ENCODE measurements around the gene DNAH2.
A peak's percentile ranks its signal among the peaks of the same experiment; 100 is the strongest.

The DNAH2 gene

DNA sequence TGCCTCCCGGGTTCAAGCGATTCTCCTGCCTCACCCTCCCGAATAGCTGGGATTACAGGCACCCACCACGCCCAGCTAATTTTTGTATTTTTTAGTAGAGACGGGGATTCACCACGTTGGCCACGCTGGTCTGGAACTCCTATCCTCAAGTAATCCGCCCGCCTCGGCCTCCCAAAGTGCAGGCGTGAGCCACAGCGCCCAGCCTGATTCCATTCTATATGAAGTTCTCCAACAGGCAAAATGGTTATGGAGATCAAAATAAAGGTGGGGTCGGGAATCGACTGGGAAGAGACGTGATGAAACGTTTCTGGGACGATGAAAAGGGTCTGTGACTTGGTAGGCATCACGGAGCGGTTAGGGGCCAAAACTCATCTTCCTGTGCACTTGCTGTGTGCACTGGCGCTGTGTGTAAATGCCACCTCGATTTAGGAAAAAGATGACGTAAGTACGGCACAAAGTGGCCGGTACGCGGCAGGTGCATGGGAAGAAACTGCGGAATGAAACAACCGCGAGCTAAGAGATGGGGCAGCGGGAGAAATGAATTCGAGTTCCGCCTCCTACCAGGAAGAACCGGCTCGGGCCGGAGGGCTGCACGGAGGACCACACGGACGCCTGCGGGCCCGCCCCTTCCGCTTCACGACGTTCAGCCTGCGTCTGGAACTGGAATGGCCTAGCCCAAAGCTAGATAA, 31.9 kb upstream of the DNAH2 start:
- TF ChIP-seq EZH2 (IDR thresholded peaks at IDR 0.05) = no peak
- no peak for TF ChIP-seq POLR2AphosphoS5 (IDR thresholded peaks at IDR 0.05; ENCODE audit: borderline replicate concordance, low read depth, low read length)
- TF ChIP-seq FOXP2 (optimal IDR thresholded peaks at IDR 0.05; ENCODE audit: control extremely low read depth, extremely low read length, insufficient read depth) = no peak
- DNase-seq (ENCODE audit: low read depth, low spot score) = peak; percentile 40
- Histone ChIP-seq H3K9ac (ENCODE audit: insufficient read length) (peak overlapping the region; percentile 98), H3K36me3 (ENCODE audit: insufficient read depth, low read length) (peaks cover 17% of the 10 kb centered on the region), H3K27ac (peak overlapping the region; percentile 99), H3K9me3 (ENCODE audit: low read depth, low read length) (no peaks in the 10 kb centered on the region), H3K4me3 (peak overlapping the region; percentile 96)

- H3K9ac ChIP-seq (ENCODE audit: insufficient read length) = peak overlapping the region; percentile 98
- DNase-seq (ENCODE audit: low read depth, low spot score) = peak; percentile 57
- H3K27ac ChIP-seq = peak overlapping the region; percentile 99
- H3K36me3 ChIP-seq (ENCODE audit: insufficient read depth, low read length) = peaks cover 17% of the 10 kb centered on the region
- H3K4me3 ChIP-seq = peak overlapping the region; percentile 96
- TF ChIP-seq POLR2AphosphoS5 (IDR thresholded peaks at IDR 0.05; ENCODE audit: borderline replicate concordance, low read depth, low read length) (peak; percentile 55), EZH2 (IDR thresholded peaks at IDR 0.05) (no peak), FOXP2 (optimal IDR thresholded peaks at IDR 0.05; ENCODE audit: control extremely low read depth, extremely low read length, insufficient read depth) (no peak)
- no peaks in the 10 kb centered on the region for H3K9me3 ChIP-seq (ENCODE audit: low read depth, low read length)
Measured at GRCh38 chr17:7686222-7687071, 31.1 kb upstream of the DNAH2 start.

- H3K4me3 ChIP-seq = peak within 1 kb of the TSS; percentile 96
- peak; percentile 93 for TF ChIP-seq POLR2AphosphoS5 (IDR thresholded peaks at IDR 0.05; ENCODE audit: borderline replicate concordance, low read depth, low read length)
- TF ChIP-seq FOXP2 (optimal IDR thresholded peaks at IDR 0.05; ENCODE audit: control extremely low read depth, extremely low read length, insufficient read depth) = no peak
- no peak for TF ChIP-seq EZH2 (IDR thresholded peaks at IDR 0.05)
- peaks cover 17% of the 10 kb centered on the region for H3K36me3 ChIP-seq (ENCODE audit: insufficient read depth, low read length)
- peak within 1 kb of the TSS; percentile 98 for H3K9ac ChIP-seq (ENCODE audit: insufficient read length)
- peak; percentile 68 for DNase-seq (ENCODE audit: low read depth, low spot score)
- peak within 1 kb of the TSS; percentile 99 for H3K27ac ChIP-seq
- no peaks in the 10 kb centered on the region for H3K9me3 ChIP-seq (ENCODE audit: low read depth, low read length)
Measured at GRCh38 chr17:7687072-7687907, 30.3 kb upstream of the DNAH2 start, which contains the start of gene TP53. Gene TP53, minus strand, starts transcription at chr17:7687490. Its CDS starts 10,896 bp downstream, at chr17:7676594.

DNA sequence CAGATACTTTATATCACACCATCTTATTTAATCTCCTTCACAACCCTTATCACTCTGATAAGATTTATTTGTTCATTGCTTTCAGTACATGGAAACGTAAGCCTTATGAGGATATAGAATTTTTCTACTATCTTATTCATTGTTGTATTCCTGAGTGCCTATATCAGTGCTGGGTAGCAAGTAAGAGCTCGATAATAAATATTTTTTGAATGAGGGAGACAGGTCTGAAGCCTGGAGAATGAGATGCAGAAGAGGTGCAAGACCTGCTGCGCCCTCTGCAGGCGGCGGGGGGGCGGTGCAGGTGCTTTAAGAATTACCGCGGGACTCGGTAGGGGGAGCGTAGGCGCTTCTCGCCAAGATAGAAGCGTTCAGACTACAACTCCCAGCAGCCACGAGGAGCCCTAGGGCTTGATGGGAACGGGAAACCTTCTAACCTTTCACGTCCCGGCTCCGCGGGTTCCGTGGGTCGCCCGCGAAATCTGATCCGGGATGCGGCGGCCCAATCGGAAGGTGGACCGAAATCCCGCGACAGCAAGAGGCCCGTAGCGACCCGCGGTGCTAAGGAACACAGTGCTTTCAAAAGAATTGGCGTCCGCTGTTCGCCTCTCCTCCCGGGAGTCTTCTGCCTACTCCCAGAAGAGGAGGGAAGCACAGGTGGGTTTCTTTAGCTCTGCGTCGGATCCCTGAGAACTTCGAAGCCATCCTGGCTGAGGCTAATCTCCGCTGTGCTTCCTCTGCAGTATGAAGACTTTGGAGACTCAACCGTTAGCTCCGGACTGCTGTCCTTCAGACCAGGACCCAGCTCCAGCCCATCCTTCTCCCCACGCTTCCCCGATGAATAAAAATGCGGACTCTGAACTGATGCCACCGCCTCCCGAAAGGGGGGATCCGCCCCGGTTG, 29.4 kb upstream of the DNAH2 start, which contains the start of gene WRAP53:
Gene WRAP53 (plus strand): TSS at position 570 of the 900 bp plus-strand sequence. CDS start 172 bp downstream, at position 742.
- peak; percentile 77; the same call in 1 of the 2 replicates for TF ChIP-seq POLR2AphosphoS5 (IDR thresholded peaks at IDR 0.05; ENCODE audit: borderline replicate concordance, low read depth, low read length)
- no peak for TF ChIP-seq EZH2 (IDR thresholded peaks at IDR 0.05)
- peak; percentile 39 for TF ChIP-seq FOXP2 (optimal IDR thresholded peaks at IDR 0.05; ENCODE audit: control extremely low read depth, extremely low read length, insufficient read depth)
- peaks cover 14% of the 10 kb centered on the region for H3K36me3 ChIP-seq (ENCODE audit: insufficient read depth, low read length)
- no peaks in the 10 kb centered on the region for H3K9me3 ChIP-seq (ENCODE audit: low read depth, low read length)
- H3K4me3 ChIP-seq = peak within 1 kb of the TSS; percentile 96
- DNase-seq (ENCODE audit: low read depth, low spot score) = peak; percentile 75
- peak within 1 kb of the TSS; percentile 99 for H3K27ac ChIP-seq
- peak within 1 kb of the TSS; percentile 98 for H3K9ac ChIP-seq (ENCODE audit: insufficient read length)

- H3K4me3 ChIP-seq = peak overlapping the region; percentile 96
- H3K9ac ChIP-seq (ENCODE audit: insufficient read length) = peak overlapping the region; percentile 98
- DNase-seq (ENCODE audit: low read depth, low spot score) = no peak
- no peaks in the 10 kb centered on the region for H3K9me3 ChIP-seq (ENCODE audit: low read depth, low read length)
- H3K27ac ChIP-seq = peak overlapping the region; percentile 70; the same call in 1 of the 2 replicates
- TF ChIP-seq EZH2 (IDR thresholded peaks at IDR 0.05) = no peak
- H3K36me3 ChIP-seq (ENCODE audit: insufficient read depth, low read length) = peaks cover 14% of the 10 kb centered on the region
Measured at GRCh38 chr17:7688808-7689316, 28.7 kb upstream of the DNAH2 start.

DNA sequence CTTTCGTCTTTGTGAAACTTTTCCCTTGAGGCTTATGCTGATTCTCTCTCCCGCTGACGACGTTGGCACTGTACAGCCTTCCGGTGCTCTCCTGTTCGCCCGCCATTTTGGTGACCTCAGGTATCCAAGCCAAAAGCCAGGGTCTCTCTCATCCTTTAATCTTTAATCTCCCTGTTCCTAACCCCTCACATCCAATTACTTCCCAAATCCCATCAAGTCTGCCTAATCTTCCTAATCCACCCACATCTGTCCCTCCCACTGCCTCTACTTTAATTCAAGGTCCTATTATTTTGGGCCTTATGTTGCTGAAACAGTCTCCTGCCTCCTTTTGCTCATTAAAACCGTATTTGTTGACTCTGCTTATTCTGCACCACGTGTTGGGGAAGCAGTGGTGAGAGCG, 22.0 kb upstream of the DNAH2 start:
- H3K36me3 ChIP-seq (ENCODE audit: insufficient read depth, low read length) = no peaks in the 10 kb centered on the region
- no peak overlapping the region for H3K27ac ChIP-seq
- no peak overlapping the region for H3K4me3 ChIP-seq
- H3K9me3 ChIP-seq (ENCODE audit: low read depth, low read length) = no peaks in the 10 kb centered on the region
- H3K9ac ChIP-seq (ENCODE audit: insufficient read length) = no peak overlapping the region
- TF ChIP-seq FOXP2 (optimal IDR thresholded peaks at IDR 0.05; ENCODE audit: control extremely low read depth, extremely low read length, insufficient read depth) (no peak), EZH2 (IDR thresholded peaks at IDR 0.05) (no peak), POLR2AphosphoS5 (IDR thresholded peaks at IDR 0.05; ENCODE audit: borderline replicate concordance, low read depth, low read length) (no peak)
- DNase-seq (ENCODE audit: low read depth, low spot score) = no peak

All from SK-N-MC (cell line).